Measurements from ENCODE around the gene SACM1L. TPM values are rescaled to one million over a fixed set of nuclear protein-coding genes. Genes with fewer than 3 reads are reported as not detected.

SACM1L gene
- total RNA-seq, 1 donor from 2014 or later: 59.2 TPM

DNA sequence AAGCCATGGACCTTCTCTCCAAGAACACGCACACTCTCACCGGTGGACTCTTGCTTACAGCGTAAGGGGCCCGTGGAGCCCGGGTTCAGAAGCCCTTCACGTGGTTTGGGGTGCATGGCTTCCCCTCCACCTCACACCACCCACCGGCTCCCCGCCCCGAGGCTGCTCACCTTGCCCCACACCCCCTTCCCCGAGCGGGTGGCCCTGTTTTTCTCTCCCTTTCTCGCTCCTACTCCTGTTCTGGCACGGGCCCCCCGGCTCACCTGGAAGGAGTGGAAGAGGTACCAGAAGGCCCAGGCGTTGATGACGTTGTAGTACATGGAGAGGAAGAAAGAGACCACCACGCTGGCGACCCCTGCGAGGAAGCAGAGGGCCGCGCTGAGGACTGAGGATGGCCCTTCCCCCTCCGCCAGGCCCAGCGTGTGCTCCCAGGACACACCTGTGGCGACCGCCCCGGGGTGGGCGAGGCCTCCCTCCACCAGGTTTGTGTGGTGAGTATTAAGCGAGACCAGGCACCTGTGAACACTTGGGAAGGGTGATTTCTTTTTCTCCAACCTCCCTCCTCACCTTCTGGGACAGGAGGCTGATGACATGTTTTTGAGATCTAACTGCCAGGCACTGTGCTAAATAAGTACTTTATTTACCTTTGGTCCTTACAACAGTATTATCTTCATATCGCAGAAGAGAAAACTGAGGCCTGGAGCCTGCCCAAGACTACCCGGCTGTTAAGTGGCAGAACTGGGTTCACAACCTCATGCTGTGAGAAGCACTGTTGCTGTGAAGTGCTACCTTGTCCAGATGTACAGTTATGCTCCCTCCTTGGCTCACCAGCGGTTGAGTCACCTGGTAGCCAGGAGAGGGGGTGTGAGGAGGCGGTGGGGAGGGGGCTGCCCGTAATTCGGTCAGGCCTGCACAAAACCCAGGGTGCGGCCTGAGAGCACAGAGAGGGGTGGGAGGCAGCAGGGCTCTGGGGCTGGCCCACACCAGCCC, 90.8 kb downstream of the SACM1L start:
- no peaks in the 10 kb centered on the region for H3K4me1 Mint-ChIP-seq (ENCODE audit: low read depth, unreplicated experiment)
- TF ChIP-seq, protein P1, sequence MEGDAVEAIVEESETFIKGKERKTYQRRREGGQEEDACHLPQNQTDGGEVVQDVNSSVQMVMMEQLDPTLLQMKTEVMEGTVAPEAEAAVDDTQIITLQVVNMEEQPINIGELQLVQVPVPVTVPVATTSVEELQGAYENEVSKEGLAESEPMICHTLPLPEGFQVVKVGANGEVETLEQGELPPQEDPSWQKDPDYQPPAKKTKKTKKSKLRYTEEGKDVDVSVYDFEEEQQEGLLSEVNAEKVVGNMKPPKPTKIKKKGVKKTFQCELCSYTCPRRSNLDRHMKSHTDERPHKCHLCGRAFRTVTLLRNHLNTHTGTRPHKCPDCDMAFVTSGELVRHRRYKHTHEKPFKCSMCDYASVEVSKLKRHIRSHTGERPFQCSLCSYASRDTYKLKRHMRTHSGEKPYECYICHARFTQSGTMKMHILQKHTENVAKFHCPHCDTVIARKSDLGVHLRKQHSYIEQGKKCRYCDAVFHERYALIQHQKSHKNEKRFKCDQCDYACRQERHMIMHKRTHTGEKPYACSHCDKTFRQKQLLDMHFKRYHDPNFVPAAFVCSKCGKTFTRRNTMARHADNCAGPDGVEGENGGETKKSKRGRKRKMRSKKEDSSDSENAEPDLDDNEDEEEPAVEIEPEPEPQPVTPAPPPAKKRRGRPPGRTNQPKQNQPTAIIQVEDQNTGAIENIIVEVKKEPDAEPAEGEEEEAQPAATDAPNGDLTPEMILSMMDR (IDR thresholded peaks at IDR 0.05; ENCODE audit: partially characterized antibody, unreplicated experiment): no peak
- DNase-seq: no peak

DNA sequence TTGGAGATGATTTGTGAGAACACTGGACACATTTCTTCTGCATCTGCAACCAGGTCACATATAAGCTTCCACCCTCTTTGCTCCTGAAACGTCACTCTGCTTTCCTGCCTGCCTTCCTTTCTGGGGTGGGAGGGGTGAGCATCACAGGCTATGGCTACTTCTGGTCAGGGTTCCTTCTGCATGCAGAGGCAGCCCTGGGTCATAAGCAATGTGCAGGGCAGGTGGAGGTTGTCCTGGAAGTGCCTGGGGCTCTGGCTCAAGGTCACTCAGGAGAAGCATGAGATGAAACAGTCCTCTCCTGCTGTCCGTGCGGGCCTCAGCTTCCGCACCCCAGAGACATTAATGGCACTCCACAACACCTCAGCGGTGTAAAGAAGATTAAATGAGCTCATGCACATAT, 92.1 kb downstream of the SACM1L start:
- Mint-ChIP-seq H3K36me3 (ENCODE audit: unreplicated experiment) (no peaks in the 10 kb centered on the region), H3K27me3 (ENCODE audit: unreplicated experiment) (peaks cover 3% of the 10 kb centered on the region), H3K4me1 (ENCODE audit: low read depth, unreplicated experiment) (no peaks in the 10 kb centered on the region), H3K4me3 (ENCODE audit: unreplicated experiment) (no peak overlapping the region), H3K27ac (ENCODE audit: unreplicated experiment) (no peak overlapping the region), H3K9me3 (ENCODE audit: unreplicated experiment) (peaks cover 3% of the 10 kb centered on the region)
- no peak for DNase-seq
- TF ChIP-seq, protein P1 (IDR thresholded peaks at IDR 0.05; ENCODE audit: partially characterized antibody, unreplicated experiment): no peak

More for the DNA sequence above, 90.8 kb downstream of the SACM1L start:
- Mint-ChIP-seq H3K4me3 (ENCODE audit: unreplicated experiment) (no peak overlapping the region), H3K9me3 (ENCODE audit: unreplicated experiment) (peaks cover 3% of the 10 kb centered on the region), H3K27ac (ENCODE audit: unreplicated experiment) (no peak overlapping the region), H3K27me3 (ENCODE audit: unreplicated experiment) (peaks cover 3% of the 10 kb centered on the region), H3K36me3 (ENCODE audit: unreplicated experiment) (no peaks in the 10 kb centered on the region)

DNA sequence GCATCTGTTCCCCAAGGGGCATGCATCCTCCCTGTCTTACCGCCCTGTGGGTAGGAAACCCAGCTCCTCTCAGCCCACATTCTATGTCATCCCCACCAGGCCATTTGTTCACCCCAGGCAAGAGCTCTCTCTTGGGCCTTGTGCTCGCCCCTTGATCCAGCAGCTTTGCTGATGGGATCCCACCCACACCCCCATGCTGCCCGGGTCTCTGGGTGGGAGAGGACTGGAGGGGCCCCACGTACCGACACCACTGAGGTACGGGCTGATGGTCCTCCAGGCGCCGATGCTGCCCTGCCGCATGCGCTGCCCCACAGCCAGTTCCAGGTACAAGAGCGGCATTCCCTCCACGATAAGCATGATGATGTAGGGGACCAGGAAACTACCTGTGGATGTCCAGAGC, 92.6 kb downstream of the SACM1L start:
- no peaks in the 10 kb centered on the region for H3K36me3 Mint-ChIP-seq (ENCODE audit: unreplicated experiment)
- TF ChIP-seq, protein P1 (IDR thresholded peaks at IDR 0.05; ENCODE audit: partially characterized antibody, unreplicated experiment): no peak
- H3K4me3 Mint-ChIP-seq (ENCODE audit: unreplicated experiment): no peak overlapping the region
- no peaks in the 10 kb centered on the region for H3K4me1 Mint-ChIP-seq (ENCODE audit: low read depth, unreplicated experiment)
- no peak overlapping the region for H3K27ac Mint-ChIP-seq (ENCODE audit: unreplicated experiment)
- H3K9me3 Mint-ChIP-seq (ENCODE audit: unreplicated experiment): peaks cover 3% of the 10 kb centered on the region
- no peak for DNase-seq
- H3K27me3 Mint-ChIP-seq (ENCODE audit: unreplicated experiment): peaks cover 3% of the 10 kb centered on the region

DNA sequence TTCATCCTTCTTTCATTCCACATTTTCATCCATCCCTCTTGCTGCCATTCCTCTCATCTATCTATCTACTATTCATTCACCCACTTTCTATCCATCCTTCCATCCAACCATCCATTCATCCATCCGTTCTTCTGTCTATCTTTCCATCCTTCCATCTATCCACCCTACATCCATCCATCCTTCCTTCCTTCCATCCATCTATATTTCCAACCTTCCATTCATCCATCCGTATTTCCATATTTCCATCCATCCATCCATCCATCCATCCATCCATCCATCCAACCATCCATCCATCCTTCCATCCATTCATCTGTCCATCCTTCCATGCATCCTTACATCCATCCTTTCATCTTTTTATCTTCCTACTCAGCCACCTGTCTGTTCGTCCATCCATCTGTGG, 93.2 kb downstream of the SACM1L start:
- DNase-seq: no peak
- TF ChIP-seq, protein P1 (IDR thresholded peaks at IDR 0.05; ENCODE audit: partially characterized antibody, unreplicated experiment): no peak
- H3K27me3 Mint-ChIP-seq (ENCODE audit: unreplicated experiment): peaks cover 1% of the 10 kb centered on the region
- H3K36me3 Mint-ChIP-seq (ENCODE audit: unreplicated experiment): no peaks in the 10 kb centered on the region
- H3K4me3 Mint-ChIP-seq (ENCODE audit: unreplicated experiment): no peak overlapping the region
- H3K9me3 Mint-ChIP-seq (ENCODE audit: unreplicated experiment): peaks cover 3% of the 10 kb centered on the region
- H3K27ac Mint-ChIP-seq (ENCODE audit: unreplicated experiment): no peak overlapping the region
- no peaks in the 10 kb centered on the region for H3K4me1 Mint-ChIP-seq (ENCODE audit: low read depth, unreplicated experiment)

DNA sequence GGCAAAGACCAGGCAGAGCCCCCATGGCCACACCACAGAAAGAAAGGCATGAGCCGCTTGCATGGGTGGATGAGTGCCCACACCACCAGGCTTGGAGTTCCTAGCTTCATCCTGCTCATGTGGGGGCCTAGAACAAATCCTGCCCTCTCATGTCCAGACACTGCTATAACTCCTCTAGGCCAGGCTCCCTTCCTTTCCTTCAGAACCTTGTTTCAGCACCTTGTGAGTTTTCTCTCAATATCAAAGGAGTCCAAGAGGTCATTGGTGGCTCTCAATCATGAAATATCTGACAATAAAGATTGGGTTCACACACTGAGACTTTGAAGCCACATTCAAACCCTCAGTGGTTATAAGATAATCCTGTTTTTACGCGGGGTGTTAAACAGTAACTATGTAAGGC, 94.5 kb downstream of the SACM1L start:
- Mint-ChIP-seq H3K4me3 (ENCODE audit: unreplicated experiment) (no peak overlapping the region), H3K9me3 (ENCODE audit: unreplicated experiment) (peaks cover 3% of the 10 kb centered on the region), H3K27me3 (ENCODE audit: unreplicated experiment) (peaks cover 1% of the 10 kb centered on the region), H3K36me3 (ENCODE audit: unreplicated experiment) (no peaks in the 10 kb centered on the region), H3K4me1 (ENCODE audit: low read depth, unreplicated experiment) (no peaks in the 10 kb centered on the region), H3K27ac (ENCODE audit: unreplicated experiment) (no peak overlapping the region)
- no peak for DNase-seq
- TF ChIP-seq, protein P1 (IDR thresholded peaks at IDR 0.05; ENCODE audit: partially characterized antibody, unreplicated experiment): no peak

All from glutamatergic neuron (in vitro differentiated cells).